ENCODE measurements around the gene NRXN3. TPM values are rescaled to one million over a fixed set of nuclear protein-coding genes. Genes with fewer than 3 reads are reported as not detected.

NRXN3 gene
- total RNA-seq, 1 experiment from 2014 or later: 0.23 TPM

DNA sequence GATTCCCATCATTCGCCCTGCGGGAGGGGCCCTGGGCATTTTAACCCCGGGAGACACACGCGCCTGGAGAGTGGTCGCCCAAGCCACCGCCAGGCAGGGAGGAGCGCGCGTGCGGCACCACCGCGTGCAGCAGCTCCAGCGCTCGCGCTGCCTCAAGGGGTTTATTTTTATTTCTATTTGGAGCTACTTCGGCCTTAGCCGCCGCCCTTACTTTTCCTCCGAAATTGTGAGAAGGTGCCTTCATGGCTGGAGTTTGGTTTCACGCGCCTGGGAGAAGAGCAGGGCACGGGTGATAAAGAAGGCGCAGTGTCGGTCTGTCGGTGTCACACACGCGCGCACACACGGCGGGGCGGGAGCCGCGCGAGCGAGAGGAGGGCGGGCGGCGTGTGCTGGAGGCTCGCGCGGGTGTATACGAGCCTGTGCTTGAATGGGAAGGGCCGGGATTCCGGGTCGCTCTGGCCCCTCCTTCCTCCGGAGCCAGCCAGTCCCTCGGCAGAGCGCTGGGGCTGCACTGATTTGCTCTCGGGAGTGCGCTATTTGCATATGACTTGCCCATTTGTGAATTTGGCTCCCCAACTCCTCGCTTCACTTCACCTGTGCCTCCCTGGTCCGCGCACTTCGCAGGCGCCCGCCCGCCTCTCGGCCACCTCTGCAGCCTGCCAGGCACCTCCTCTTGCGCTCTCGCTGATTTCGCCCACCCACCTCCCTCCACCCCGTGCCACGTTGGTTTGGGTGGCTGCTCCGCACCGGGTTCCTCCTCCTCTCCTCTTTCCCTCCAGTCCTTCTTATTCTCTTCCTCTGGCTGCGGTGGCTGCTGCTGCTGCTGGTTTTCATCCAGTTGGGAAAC is 1108.8 kb downstream of the NRXN3 start:
- peak; percentile 68 for DNase-seq (ENCODE audit: low read depth)

DNA sequence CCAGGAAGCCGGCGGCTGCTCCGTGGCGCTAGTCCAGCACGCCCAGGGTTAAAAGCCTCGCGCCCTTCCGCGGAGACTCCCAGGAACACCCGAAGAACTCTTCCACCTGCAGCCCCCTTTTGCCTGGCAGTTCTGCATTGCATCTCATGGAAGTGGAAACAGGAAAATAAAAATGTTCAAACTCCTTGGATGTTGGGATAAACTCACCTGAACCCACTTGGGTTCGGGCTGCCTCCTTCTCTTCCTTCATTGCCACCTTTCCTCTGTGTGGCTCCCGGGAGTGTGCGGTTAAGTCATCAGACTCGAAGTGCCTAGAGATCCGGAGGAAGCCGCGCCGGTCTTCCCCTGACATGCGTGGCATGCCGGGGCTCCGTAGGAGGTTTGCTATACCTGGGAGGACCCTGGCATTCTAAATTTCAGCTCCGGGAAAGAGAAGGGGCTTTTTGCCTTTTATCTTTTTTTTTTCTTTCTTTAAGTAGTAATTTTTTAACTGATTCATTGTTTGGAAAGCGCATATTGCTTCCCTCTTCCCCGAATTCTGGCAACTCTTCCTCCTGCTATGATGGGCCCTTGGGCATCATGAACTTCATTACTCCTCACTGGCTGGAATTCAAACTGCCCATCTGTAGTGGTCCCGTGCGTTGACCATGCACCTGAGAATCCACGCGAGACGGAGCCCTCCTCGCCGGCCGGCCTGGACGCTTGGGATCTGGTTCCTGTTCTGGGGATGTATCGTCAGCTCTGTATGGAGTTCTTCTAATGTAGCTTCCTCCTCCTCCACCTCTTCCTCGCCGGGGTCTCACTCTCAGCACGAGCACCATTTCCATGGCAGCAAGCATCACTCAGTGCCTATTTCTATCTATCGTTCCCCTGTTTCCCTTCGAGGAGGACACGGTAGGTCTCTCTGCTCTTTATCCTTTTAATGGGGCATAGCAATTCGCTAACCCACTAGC is 1109.7 kb downstream of the NRXN3 start:
- no peak for DNase-seq (ENCODE audit: low read depth)

DNA sequence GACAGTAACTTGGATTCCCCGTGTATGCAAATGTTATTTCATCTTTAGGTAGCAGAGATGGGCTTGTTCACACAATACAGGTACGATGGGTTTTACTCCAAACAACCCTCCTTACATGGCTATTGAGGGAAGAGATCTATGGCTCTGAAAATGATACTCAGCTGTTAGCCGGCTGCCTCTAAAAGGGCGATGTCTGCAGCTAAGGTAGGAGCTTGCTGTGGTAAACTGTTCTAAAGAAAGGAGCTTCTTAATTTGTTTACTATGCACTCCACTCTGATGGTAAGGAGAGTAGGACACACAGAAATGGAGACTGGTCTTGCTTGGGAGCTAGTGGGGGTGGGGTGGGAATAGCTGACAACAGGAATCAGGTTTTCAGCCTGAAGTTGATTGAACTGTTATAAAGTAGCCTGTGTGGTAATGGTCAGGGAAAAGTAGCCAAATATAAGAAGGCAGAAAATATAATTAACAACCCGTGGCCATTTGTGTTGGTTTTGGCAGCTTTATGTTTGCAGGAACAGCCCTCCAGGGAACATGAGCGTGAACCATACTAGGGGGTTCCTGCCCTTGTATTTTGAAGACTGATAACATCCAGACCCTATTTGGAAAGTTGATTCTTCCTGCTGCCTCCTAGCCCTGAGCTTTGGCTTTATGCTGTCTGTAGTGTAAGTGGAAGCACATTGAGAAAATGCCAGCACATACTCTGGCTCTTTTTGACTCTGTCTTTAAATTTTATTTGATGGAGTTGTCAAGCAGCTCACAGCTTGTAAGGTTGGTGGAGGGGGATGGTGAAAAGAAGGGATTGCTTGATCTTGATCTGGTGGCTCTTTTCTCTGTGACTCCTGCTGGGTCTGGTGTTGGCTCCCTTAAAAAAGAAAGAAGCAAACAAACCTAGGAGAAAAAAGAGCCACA is 1111.3 kb downstream of the NRXN3 start:
- no peak for DNase-seq (ENCODE audit: low read depth)

DNA sequence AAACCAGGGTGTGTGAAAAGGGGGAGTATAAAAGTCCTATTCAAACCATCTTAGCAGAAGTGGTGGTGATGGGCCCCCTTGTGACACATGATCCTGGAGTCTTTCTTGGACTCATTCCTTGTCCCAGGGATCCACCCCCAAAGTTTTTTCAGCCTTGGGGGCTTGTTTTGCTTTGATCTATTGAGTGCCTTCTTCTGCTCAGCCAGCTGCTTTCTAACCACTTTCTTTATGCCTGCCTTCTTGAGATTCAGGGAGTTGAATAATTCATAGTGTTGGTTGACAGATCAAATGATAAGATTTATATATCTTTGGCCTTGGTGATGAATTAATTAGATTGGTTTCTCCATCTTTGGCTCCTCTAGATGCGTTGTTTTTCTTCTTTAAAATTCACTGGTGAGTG is 1114.4 kb downstream of the NRXN3 start:
- no peak for DNase-seq (ENCODE audit: low read depth)

DNA sequence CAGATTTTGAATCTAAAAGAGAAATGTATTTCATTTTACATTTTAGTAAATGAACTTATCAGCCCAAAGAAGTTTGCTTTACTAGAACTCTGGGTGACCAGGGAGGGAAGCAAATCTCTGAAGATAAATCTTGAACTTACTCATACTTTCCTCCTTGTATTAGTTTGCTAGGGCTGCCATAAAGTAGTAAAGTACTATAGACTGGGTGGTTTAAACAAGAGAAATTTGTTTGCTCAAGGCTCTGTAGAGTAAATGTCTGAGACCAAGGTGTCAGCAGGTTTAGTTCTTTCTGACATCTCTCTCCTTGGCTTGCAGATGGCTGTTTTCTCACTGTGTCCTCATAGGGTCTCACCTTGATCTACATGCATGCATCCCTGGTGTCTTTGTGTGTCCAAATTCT is 1115.1 kb downstream of the NRXN3 start:
- DNase-seq (ENCODE audit: low read depth): no peak

DNA sequence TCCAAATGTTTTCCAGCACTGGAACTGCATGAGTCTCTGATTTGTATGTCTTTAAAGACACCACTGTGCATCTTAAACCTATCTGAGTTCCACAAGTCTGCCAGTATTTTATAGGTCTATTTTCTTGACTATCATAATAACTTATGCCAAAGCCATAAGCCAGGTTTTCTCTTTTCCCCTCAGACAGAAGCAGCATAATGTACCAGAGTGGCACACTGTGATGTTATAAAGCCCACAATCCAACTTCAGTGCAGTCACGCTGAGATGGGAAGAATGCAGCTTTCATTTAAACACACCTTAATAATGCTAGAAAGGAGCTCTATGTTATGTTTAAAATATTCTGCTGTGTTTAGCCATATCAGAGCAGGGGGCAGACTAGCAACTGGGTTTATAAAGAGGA is 1117.8 kb downstream of the NRXN3 start:
- DNase-seq (ENCODE audit: low read depth): no peak

DNA sequence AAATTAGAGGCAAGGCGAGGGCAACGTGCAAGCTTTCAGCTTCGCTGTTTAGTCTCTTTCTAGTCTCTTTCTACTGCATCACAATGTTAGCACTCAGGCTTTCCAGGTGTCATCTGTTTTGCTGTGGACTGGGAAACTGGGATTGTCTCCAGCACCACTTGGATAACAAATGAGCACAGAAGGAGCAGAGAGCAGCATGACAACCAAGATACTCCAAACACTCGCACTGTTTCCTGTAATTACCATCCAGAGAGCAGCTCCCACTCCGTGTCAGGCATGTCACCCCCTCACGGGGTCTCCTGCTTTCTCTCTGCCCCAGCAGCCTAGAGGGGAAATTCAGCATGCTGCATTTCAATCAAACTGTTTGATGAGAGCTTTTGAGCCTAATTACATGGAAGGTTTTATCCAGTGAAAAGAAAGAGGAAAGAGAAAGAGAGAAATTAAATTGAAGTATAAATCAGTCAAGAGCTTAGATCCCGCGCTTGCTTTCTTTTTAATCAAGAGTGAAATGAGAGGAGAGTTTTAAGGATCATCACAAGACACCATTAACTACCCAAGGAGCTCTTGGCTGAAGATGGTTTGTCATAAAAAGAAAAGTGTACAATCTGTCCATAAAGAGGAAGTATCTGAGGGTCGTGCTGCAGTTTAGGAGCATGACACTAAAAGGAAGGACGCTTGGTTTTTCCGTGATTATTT is 1123.5 kb downstream of the NRXN3 start:
- DNase-seq (ENCODE audit: low read depth): no peak

DNA sequence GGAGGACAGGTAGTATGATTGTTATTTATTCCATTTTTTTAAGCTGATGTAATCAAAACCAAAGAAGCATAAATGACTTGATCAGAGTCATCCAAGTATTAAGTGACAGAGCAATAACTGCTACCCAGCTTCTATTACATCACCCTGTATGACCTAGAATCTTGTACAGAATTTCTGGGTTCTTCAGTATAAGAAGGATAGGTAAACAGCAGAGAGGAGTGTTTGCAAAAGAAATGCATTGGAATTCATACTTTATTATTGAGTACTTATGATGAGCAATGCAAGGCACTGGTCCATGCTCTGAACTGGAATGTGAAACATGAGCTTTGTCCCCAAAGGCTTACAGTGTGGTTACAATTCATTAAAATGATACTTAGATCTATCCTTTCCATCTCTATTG is 1124.3 kb downstream of the NRXN3 start:
- DNase-seq (ENCODE audit: low read depth): no peak

DNA sequence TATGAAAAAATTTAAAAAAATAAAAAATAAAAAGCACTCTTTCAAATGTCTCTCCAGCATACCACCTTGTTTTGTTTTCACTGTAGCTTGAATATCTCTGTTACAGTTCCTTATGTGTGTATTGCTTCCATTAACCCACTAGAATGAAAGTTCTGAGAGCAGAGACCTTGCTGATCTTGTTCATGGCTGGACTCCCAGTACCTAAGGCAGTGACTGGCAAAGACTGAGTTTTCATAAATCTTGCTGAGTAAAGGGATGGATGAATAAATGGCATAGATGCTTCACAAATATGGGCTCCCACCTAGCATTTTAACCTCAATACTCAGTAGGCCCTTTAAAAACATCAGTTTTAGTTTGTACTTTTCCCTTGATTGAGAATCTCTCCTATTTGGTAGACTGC is 1125.2 kb downstream of the NRXN3 start:
- DNase-seq (ENCODE audit: low read depth): no peak

DNA sequence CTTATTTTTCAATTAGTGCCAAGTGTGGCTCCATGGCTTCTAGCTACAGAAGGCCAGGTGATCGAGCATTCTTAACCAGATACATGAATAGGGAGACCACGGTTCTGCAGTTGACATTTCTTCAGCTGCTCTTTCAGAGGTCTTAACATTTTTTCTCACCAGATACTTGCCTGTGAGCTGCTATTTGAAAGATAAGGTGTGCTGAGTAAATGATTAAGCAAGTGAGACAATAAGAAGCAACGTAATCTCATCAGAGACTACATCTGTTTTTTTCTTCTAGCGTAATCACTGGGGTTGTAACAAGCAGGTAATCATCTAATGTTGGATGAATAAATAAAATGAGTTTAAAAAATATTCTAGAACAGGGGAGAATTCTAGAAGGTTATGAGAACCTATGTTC is 1128.2 kb downstream of the NRXN3 start:
- DNase-seq (ENCODE audit: low read depth): no peak

DNA sequence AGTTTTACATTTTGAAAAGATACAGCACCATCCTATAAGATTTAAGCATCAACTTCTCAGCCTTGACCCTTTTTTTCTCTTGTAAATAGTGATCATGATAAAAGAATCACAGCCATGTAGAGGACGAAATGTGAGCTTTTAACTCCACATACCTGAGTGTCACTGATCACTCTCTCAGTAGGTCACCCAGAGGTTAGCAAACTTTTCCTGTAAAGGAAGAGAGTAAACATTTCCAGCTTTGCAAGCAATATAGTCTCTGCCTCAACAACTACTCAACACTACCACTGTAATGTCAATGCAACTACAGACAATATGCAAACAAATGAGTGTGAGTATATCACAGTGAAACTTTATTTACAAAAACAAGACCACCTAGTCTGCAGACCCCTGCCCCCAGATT is 1129.0 kb downstream of the NRXN3 start:
- DNase-seq (ENCODE audit: low read depth): no peak

DNA sequence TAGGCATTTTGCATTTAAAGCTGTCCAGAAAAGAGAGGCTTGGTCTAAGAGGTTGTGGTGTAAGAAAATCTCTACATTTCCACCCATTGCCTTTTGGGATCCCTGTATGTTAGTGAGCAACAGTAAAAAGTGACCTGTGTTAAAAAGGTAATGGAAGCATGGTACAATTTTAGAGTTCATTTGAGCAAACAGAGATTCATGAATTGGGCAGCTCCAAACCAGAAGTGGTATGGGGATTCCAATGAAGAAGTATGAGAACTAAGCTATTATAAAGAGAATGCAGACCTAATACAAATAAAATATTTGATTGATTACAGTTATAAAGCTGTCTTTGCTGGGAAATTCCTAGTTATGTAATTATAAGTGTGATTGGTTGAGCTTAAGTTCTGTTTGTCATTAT is 1134.1 kb downstream of the NRXN3 start:
- no peak for DNase-seq (ENCODE audit: low read depth)

DNA sequence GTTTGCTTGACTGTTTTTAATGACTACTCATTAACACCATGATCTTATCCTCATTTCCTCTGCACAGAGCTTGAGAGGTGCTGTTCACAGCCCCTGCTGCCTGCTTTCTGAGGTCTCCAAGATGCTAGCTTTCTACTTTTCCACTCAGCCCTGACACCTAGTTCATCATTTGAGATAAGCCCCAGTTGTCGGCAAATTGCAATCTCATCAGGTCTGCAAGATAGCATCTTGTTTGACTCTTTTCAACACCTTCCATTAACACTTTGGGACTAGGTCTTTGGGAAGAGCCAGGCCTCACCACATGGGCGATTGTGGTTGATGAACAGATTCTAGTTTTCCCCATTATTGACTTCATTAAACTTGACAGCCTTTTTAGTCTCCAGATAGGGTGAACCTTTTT is 1136.4 kb downstream of the NRXN3 start:
- no peak for DNase-seq (ENCODE audit: low read depth)

DNA sequence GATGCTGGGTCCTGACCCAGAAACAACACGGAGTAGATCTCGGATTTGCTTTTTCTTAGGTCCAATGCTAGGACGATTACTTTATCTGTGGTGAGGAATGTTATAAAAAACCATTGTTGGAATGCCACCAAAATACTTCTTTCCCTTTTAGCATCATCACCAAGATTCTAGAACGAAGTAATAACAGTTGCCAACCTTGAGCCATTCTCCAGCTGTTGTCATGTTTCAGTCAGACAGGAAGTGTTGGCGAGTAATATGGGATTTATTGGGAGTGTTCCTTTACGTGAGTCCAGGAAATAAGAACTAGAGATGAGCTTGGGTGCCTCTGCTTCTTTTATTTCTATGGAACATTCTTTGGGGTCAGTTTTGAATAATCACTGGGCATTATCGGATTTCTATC is 1148.2 kb downstream of the NRXN3 start:
- DNase-seq (ENCODE audit: low read depth): peak; percentile 60

DNA sequence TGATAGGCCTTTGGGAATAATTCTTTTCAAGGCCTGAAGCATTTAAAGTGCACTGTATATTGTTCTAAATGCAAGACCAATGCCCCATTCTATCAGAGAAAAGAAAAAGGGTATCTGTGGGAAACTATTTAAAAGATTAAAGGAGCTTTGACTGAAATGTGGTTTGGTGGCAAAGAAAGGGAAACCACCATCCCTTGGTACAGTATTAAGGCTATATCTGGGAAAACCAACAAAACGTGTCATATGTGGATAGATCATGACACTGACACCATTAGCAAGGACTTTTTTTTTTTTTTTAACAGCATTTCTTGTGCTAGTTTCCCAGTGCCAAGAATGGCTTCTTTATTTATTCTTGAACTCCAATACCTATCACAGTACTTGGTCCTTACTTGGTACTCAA is 1150.4 kb downstream of the NRXN3 start:
- DNase-seq (ENCODE audit: low read depth): no peak

DNA sequence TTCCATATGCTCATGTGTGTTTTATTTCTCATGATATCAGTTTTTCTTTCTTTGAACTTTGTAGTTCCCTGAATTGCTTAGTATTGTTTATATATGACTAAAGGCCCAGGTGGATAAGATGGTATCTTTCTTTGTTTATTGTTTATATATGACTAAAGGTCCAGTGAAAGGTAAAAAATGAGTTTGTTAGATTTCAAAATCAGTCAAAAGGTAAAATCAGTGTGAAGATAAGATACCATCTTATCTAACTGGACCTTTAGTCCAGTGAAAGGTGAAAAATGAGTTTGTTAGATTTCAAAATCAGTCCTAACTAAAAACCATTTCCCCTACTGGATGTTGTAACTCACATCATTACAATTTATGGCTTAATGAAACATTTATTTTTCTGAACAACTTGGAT is 1150.9 kb downstream of the NRXN3 start:
- no peak for DNase-seq (ENCODE audit: low read depth)

DNA sequence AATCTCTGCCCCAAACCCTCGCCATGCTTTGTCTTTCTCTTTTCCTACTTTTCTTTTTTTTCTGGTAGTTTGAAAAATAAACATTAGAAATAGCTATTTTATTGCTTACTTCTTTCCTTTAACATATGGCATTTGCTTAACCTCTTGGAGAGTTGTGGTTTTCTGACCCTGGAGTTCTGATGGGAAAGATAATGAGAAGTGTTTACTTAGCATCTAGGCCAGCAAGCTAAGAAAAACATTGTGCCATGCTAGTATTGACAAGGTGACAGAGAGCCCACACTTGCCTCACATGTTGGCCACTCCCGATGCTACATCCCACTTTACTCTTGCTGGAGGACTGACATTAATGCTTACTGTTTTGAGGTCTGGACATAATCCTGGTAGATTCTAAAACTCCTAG is 1154.9 kb downstream of the NRXN3 start:
- DNase-seq (ENCODE audit: low read depth): no peak

DNA sequence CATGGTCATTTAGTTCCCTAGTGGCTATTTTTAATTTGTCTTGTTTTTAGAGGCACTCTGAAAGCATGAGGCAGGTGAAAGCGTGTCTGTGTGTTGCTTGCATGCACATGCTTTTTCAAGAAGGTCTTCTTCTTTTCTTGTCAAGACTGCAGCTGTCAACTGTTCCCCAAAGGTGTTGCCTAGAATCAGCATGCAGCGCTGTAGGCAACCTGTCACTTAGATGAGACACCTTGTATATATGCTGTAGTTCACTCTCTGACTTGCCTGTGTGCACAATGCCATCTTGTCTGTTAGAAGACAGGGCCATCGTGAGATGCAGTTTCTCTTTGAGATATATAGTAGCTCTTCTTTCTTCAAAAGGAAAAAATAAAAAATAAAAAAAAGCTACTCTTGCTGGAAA is 1155.4 kb downstream of the NRXN3 start:
- no peak for DNase-seq (ENCODE audit: low read depth)

DNA sequence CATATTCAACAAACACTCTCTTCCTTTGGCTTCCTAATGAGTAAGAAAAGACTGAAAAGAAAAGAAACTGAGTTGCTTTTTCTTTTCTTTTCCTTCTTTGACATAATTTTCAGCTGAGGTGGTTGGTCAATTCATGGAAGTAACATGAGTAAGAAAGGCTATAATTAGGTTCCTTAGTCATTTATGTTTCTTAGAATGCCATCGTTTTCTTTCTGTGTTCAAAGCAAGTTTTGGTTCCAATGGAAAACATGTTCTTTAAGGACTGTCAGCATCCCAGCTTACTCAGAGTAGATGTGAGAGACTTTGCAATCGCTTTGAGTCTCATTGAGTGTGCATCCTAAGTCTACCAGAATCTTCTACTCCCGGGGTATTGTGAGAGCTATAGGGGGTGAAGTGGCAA is 1158.7 kb downstream of the NRXN3 start:
- DNase-seq (ENCODE audit: low read depth): no peak

DNA sequence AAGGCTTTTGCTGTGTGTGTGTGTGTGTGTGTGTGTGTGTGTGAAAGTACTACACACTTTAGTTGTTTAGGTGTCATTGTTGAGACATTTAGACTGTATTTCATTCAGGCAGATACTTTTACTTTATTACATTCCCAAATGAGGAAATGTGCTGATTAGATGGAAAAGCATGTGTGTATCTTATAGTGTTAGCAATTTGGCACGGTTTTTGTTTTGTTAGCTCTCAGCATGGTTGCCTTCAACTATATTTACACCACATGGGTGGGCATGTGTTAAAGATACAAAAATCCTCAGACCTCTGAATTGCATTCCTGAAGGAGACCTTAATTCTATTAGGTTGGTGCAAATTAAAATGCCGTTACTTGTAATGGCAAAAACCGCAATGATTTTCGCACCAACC is 1161.7 kb downstream of the NRXN3 start:
- no peak for DNase-seq (ENCODE audit: low read depth)

All from LHCN-M2 (cell line).